ENCODE data around the gene LRRIQ1.
A peak's percentile ranks its signal among the peaks of the same experiment; 100 is the strongest.

Gene LRRIQ1

DNA sequence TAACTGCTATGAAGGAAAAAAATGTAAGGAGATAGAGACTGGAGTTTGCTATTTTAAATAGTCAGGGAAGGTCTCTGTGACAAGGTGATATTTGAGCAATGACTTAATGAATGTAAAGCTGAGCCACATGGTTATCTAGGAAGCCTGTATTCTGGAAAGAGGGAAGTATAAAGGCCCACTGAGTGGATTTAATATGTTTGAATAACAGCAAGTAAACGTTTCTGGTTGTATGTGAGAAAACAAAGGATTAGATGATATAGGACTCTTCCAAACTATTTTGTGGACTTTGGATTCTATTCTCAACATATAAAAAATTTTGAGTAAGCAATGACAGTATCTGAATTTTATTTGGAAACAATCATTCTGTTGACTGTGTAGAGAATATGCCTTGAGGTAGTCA, 5.2 kb downstream of the LRRIQ1 start:
- no peak for TF ChIP-seq CTCF (IDR thresholded peaks at IDR 0.05; ENCODE audit: extremely low read depth, insufficient read depth, missing control alignments)
- in situ Hi-C loops (cut with MboI; ENCODE audit: low pct_unique_long_range_greater_than_20kb, low sequenced_read_pairs, unreplicated experiment): no loop called here

DNA sequence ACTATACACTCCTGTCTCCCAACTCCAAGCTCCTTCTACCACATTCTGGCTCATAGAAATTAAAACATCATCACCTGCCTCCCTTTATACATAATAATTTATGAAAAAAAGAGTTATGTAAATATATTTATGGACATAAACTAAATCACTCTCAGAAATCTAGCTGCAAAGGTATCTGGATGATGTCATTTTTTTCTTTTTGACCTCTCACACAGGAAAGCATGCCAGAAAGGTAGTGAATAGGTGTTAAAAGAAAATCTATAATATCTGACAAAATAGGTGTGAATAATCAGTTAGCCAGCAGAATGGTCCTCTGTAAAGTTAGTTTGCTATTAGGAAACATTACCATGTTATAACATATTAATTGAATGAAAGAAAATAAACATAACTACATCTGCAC, 7.7 kb downstream of the LRRIQ1 start:
- TF ChIP-seq CTCF (IDR thresholded peaks at IDR 0.05; ENCODE audit: extremely low read depth, insufficient read depth, missing control alignments): no peak
- in situ Hi-C loops (cut with MboI; ENCODE audit: low pct_unique_long_range_greater_than_20kb, low sequenced_read_pairs, unreplicated experiment): no loop called here
- no peak for DNase-seq (ENCODE audit: low spot score)

More for the DNA sequence above, 5.2 kb downstream of the LRRIQ1 start:
- DNase-seq (ENCODE audit: low spot score): no peak

GRCh38 chr12:85057370-85057963, 21.3 kb downstream of the LRRIQ1 start:
- TF ChIP-seq CTCF (IDR thresholded peaks at IDR 0.05; ENCODE audit: extremely low read depth, insufficient read depth, missing control alignments): peak; percentile 70
- in situ Hi-C loops (cut with MboI; ENCODE audit: low pct_unique_long_range_greater_than_20kb, low sequenced_read_pairs, unreplicated experiment): no loop called here

DNA sequence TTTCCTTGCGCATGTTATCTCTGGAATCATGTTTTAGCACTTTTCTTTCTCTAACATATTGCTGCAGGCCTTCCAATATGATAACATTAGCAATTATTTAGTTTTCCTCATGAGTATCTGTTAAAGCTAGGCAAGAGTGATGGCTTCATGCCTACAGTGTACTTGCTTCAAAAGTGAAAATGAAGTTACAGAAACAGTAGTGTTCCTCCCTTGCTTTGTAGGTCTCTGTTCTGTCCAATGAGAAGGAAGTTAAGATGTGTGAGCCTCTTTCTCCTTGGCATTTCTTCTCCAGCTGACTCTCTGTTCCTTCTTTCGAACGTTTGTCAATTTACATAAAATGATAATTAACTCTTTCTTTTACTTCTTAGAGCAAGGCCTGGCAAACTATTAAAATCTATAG, 22.2 kb downstream of the LRRIQ1 start:
- no peak for DNase-seq (ENCODE audit: low spot score)
- in situ Hi-C loops (cut with MboI; ENCODE audit: low pct_unique_long_range_greater_than_20kb, low sequenced_read_pairs, unreplicated experiment): no loop called here
- TF ChIP-seq CTCF (IDR thresholded peaks at IDR 0.05; ENCODE audit: extremely low read depth, insufficient read depth, missing control alignments): no peak

More at GRCh38 chr12:85057370-85057963, 21.3 kb downstream of the LRRIQ1 start:
- peak; percentile 31 for DNase-seq (ENCODE audit: low spot score)

DNA sequence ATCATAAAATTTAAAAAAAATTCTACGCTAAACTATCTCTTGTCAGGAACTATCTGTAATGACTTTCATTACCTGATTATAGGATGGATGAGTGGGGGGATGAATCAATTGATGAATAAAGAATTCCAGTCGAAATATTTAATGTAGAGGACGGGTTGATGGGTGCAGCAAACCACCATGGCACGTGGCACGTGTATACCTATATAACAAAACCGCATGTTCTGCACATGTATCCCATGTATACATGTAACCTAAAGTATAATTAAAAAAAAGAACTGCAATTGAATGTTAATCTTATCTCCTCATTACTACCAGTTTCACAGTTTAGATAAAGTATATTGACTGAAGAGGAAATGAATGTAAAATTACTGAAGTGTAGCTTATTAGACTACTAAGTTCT, 23.4 kb downstream of the LRRIQ1 start:
- DNase-seq (ENCODE audit: low spot score): no peak
- TF ChIP-seq CTCF (IDR thresholded peaks at IDR 0.05; ENCODE audit: extremely low read depth, insufficient read depth, missing control alignments): no peak
- in situ Hi-C loops (cut with MboI; ENCODE audit: low pct_unique_long_range_greater_than_20kb, low sequenced_read_pairs, unreplicated experiment): no loop called here

DNA sequence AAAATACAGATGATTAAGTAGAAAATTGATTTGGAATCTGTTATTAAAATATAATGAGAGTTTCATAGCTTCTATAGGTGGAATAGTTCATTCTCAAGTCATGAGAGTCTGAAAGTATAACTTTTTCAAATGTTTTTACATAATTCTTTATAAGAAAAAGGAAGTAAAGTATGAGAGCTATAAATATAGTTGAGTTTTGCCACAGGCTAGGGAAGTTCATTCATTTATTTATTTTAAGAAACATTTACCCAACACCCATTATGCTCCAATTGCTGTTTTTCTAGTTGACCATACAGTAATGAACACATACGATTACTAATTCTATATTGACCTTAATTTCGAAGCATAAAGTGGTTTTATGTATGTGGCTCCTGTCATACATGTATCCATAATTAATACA, 24.8 kb downstream of the LRRIQ1 start:
- no peak for DNase-seq (ENCODE audit: low spot score)
- TF ChIP-seq CTCF (IDR thresholded peaks at IDR 0.05; ENCODE audit: extremely low read depth, insufficient read depth, missing control alignments): no peak
- in situ Hi-C loops (cut with MboI; ENCODE audit: low pct_unique_long_range_greater_than_20kb, low sequenced_read_pairs, unreplicated experiment): no loop called here

All from GM13977 (cell line).